Endothelial cell of umbilical vein (primary cell): Measurements from ENCODE around the gene SLC4A1AP. TPM values are rescaled to one million over a fixed set of nuclear protein-coding genes. Genes with fewer than 3 reads are reported as not detected.

Source experiments
- BruUV-seq: library from RNA; stranded (reverse); fragments of 400-500 nt; replicated peaks from 2 replicates; lab custom pipeline; 2021; lab: Mats Ljungman, UMichigan
- CTCF ChIA-PET: fragments of 300-600, 350-600 bp; sonication (Branson Sonifier 250); formaldehyde crosslinking; loops from one replicate; lab custom pipeline; 2021; ENCODE audit warnings: antibody characterized with exemption, inconsistent platforms; lab: Charles Lee
- POLR2A ChIA-PET: fragments of 300-600, 350-600 bp; sonication (Branson Sonifier 250); formaldehyde crosslinking; loops from one replicate; lab custom pipeline; 2021; ENCODE audit warnings: antibody characterized with exemption, inconsistent platforms; lab: Charles Lee
- DNase-seq: peaks from one replicate; pipeline ENCODE4 v3.0.0-alpha.2; 2011; ENCODE audit warnings: low read depth, low spot score
- FAIRE-seq: peaks from 2 replicates; lab custom pipeline; 2011; peaks lifted over from hg19 to GRCh38; lab: Jason Lieb, UNC
- H2AFZ ChIP-seq: 2 replicates; pipeline ENCODE4 v1.6.0; 2012; ENCODE audit warnings: low read depth, low read length, control low read depth, inconsistent platforms
- H3K27ac ChIP-seq: 2 replicates; pipeline ENCODE4 v1.5.1; 2011; ENCODE audit warnings: low read depth, mild to moderate bottlenecking, control low read depth, low read length, moderate library complexity; ENCODE audit not compliant: insufficient read depth
- H3K27me3 ChIP-seq, 2 experiments: 2 replicates each; pipeline versions ENCODE4 v1.6.0 to v1.6.1; 2011; ENCODE audit warnings: low read length in 2 of 2, mixed read lengths in 1 of 2; ENCODE audit not compliant: control insufficient read depth in 2 of 2, insufficient read depth in 2 of 2
- H3K36me3 ChIP-seq, 2 experiments: 2 replicates in 1 of 2; 3 replicates in 1 of 2; pipeline ENCODE4 v1.5.1; 2011; ENCODE audit warnings: low read length in 2 of 2, mild to moderate bottlenecking in 1 of 2, moderate library complexity in 1 of 2; ENCODE audit not compliant: control insufficient read depth in 2 of 2, insufficient read depth in 2 of 2; ENCODE audit errors: extremely low read depth in 1 of 2
- H3K4me1 ChIP-seq: 3 replicates; pipeline ENCODE4 v1.5.1; 2011; ENCODE audit warnings: mild to moderate bottlenecking, low read length; ENCODE audit not compliant: control insufficient read depth, insufficient read depth; ENCODE audit errors: extremely low read depth
- H3K4me2 ChIP-seq: 2 replicates; pipeline ENCODE4 v1.6.1; 2011; ENCODE audit warnings: low read length, control low read depth, mixed read lengths; ENCODE audit not compliant: insufficient read depth
- H3K4me3 ChIP-seq, 3 experiments: fragments of 200-600 bp in 1 of 3; sonication (generic), shearing (Covaris generic) in 1 of 3; replicated peaks in 1 of 3; 2 replicates each; pipeline ENCODE4 v1.5.1; 2011 to 2016; ENCODE audit warnings: control low read depth in 3 of 3, low read length in 3 of 3, mild to moderate bottlenecking in 2 of 3, inconsistent platforms in 1 of 3, low read depth in 1 of 3, moderate library complexity in 1 of 3; ENCODE audit not compliant: insufficient read depth in 1 of 3
- H3K79me2 ChIP-seq: 2 replicates; pipeline ENCODE4 v1.6.0; 2012; ENCODE audit warnings: low read length, inconsistent platforms; ENCODE audit not compliant: control insufficient read depth, insufficient read depth
- H3K9ac ChIP-seq: replicated peaks from 2 replicates; pipeline ENCODE3; 2011; ENCODE audit warnings: low read length, control low read depth; ENCODE audit not compliant: insufficient read depth; ENCODE audit errors: extremely low read depth
- H3K9me1 ChIP-seq: replicated peaks from 3 replicates; pipeline ENCODE4 v1.6.0; 2011; ENCODE audit warnings: mild to moderate bottlenecking, low read length; ENCODE audit not compliant: control insufficient read depth, insufficient read depth; ENCODE audit errors: extremely low read depth
- H3K9me3 ChIP-seq: replicated peaks from 2 replicates; pipeline ENCODE4 v1.5.1; 2012; ENCODE audit warnings: low read length, inconsistent platforms; ENCODE audit not compliant: control insufficient read depth, insufficient read depth
- H4K20me1 ChIP-seq: replicated peaks from 2 replicates; pipeline ENCODE3; 2011; ENCODE audit warnings: mild to moderate bottlenecking, low read length; ENCODE audit not compliant: control insufficient read depth, insufficient read depth; ENCODE audit errors: extremely low read depth
- EZH2 ChIP-seq: IDR thresholded peaks from 2 replicates; pipeline ENCODE4 v1.6.1; 2012; ENCODE audit warnings: borderline replicate concordance, low read depth, mild to moderate bottlenecking, moderate library complexity, low read length, inconsistent platforms; ENCODE audit not compliant: severe bottlenecking
- FOS ChIP-seq: IDR thresholded peaks from 2 replicates; pipeline ENCODE4 v1.6.1; 2011; ENCODE audit warnings: mild to moderate bottlenecking, low read length, moderate library complexity, borderline replicate concordance; ENCODE audit not compliant: insufficient read depth
- GATA2 ChIP-seq: IDR thresholded peaks from 2 replicates; pipeline ENCODE4 v1.7.0; 2011; ENCODE audit warnings: low read depth, mild to moderate bottlenecking, moderate library complexity, mixed read lengths, low read length; ENCODE audit not compliant: insufficient read length, insufficient read depth
- JUN ChIP-seq: IDR thresholded peaks from 2 replicates; pipeline ENCODE4 v1.6.1; 2011; ENCODE audit warnings: borderline replicate concordance, low read depth; ENCODE audit not compliant: insufficient read length, insufficient read depth
- MYC ChIP-seq: IDR thresholded peaks from one replicate; pipeline ENCODE4 v1.6.1; 2011; ENCODE audit warnings: mild to moderate bottlenecking, low read depth, low read length
- POLR2A ChIP-seq: IDR thresholded peaks from 2 replicates; pipeline ENCODE4 v1.6.1; 2012; ENCODE audit warnings: low read depth, mild to moderate bottlenecking, control low read depth, low read length
- POLR2AphosphoS5 ChIP-seq: IDR thresholded peaks from 2 replicates; pipeline ENCODE4 v1.6.1; 2012; ENCODE audit warnings: low read depth, mild to moderate bottlenecking, control low read depth, low read length, moderate library complexity; ENCODE audit not compliant: insufficient read depth
- dilution Hi-C: fragments of 300-500 bp; cut with MboI; formaldehyde crosslinking; loops from one replicate; pipeline ENCODE4 v1.15.0; 2019; ENCODE audit warnings: low sequenced_read_pairs; ENCODE audit not compliant: extremely low pct_ligation_motif_present
- intact Hi-C: fragments of 100-400 bp; cut with micrococcal nuclease; formaldehyde crosslinking; loops from one replicate; pipeline ENCODE4 v1.10.0; 2022
- polyA plus RNA-seq, 4 experiments: library from polyadenylated mRNA; depleted of rRNA in 3 of 4; stranded (reverse) in 3 of 4; unstranded in 1 of 4; fragments of >200 nt; gene quantifications; 2 replicates each; pipeline versions ENCODE4 v1.2.1 to v1.2.3, GENCODE V29; 2011 to 2012; ENCODE audit warnings: missing spikeins in 1 of 4
- total RNA-seq: library from RNA; stranded (reverse); gene quantifications from 2 replicates; pipeline ENCODE4 v1.2.3, GENCODE V29; 2021
- TF ChIP-seq, protein P1 (sequence below): IDR thresholded peaks from 2 replicates; pipeline ENCODE4 v1.6.1; 2011; ENCODE audit not compliant: insufficient read depth, insufficient read length
- TF ChIP-seq, protein P2 (sequence below), 2 donors: IDR thresholded peaks; 1 replicate in 1 of 2; 2 replicates in 1 of 2; pipeline ENCODE4 v1.5.1; 2011; ENCODE audit warnings: low read length in 2 of 2, mild to moderate bottlenecking in 2 of 2, moderate library complexity in 2 of 2, control low read depth in 1 of 2, inconsistent platforms in 1 of 2, low read depth in 1 of 2; ENCODE audit not compliant: insufficient read depth in 1 of 2; ENCODE audit errors: extremely low read depth in 1 of 2

Gene SLC4A1AP
- total and polyA plus RNA-seq, 2 donors (not counting 3 experiments of a cell fraction or from before 2014, with no cell fraction given) = 9.5 to 28.4 TPM

DNA sequence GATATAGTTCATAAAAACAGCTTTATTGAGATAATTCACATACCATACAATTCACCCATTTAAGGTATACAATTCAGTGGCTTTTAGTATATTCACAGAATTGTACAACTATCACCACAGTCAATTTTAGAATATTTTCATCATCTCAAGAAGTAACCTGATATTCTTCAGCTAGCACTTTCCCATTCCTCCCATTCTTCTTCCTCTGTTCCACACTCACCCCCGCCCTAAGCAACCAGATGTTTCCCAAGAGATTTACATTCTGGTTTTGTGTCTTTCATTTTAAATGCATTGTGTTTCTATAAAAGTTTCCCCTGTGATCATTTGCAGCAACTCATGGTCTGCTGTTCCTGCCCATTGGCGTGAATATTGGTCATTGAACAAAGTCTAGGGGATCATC lies 29.4 kb upstream of the SLC4A1AP start:
- Histone ChIP-seq H3K4me1 (peaks cover 4% of the 10 kb centered on the region), H3K27ac (no peak overlapping the region), H4K20me1 (no peaks in the 10 kb centered on the region), H2AFZ (no peak overlapping the region), H3K9me3 (no peaks in the 10 kb centered on the region), H3K9ac (no peak overlapping the region), H3K4me3 (no peak overlapping the region), H3K36me3 (peaks cover 24 to 27% of the 10 kb centered on the region in 2 experiments), H3K4me2 (no peak overlapping the region), H3K79me2 (peaks cover 6% of the 10 kb centered on the region), H3K27me3 (no peaks in the 10 kb centered on the region), H3K9me1 (no peaks in the 10 kb centered on the region)
- TF ChIP-seq, protein P1, sequence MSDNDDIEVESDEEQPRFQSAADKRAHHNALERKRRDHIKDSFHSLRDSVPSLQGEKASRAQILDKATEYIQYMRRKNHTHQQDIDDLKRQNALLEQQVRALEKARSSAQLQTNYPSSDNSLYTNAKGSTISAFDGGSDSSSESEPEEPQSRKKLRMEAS = no peak
- no peak for TF ChIP-seq POLR2AphosphoS5
- TF ChIP-seq MYC = no peak
- TF ChIP-seq POLR2A = no peak
- no peak for TF ChIP-seq FOS
- TF ChIP-seq GATA2 = no peak
- TF ChIP-seq, protein P2, sequence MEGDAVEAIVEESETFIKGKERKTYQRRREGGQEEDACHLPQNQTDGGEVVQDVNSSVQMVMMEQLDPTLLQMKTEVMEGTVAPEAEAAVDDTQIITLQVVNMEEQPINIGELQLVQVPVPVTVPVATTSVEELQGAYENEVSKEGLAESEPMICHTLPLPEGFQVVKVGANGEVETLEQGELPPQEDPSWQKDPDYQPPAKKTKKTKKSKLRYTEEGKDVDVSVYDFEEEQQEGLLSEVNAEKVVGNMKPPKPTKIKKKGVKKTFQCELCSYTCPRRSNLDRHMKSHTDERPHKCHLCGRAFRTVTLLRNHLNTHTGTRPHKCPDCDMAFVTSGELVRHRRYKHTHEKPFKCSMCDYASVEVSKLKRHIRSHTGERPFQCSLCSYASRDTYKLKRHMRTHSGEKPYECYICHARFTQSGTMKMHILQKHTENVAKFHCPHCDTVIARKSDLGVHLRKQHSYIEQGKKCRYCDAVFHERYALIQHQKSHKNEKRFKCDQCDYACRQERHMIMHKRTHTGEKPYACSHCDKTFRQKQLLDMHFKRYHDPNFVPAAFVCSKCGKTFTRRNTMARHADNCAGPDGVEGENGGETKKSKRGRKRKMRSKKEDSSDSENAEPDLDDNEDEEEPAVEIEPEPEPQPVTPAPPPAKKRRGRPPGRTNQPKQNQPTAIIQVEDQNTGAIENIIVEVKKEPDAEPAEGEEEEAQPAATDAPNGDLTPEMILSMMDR (IDR thresholded peaks at IDR 0.05; ENCODE audit: extremely low read depth in 1 of 2, insufficient read depth in 1 of 2, low read depth in 1 of 2, low read length in 2 of 2) = no peak
- no peak for TF ChIP-seq JUN
- TF ChIP-seq EZH2 = no peak
- intact Hi-C loops = no loop called here
- dilution Hi-C loops = no loop called here
- no TSS peak for BruUV-seq
- ChIA-PET POLR2A (no interaction called here), CTCF (no interaction called here)
- DNase-seq = no peak
- no peak for FAIRE-seq
